Erythroblast (primary cell): ENCODE data around the gene GRIK5.

Experiments used
- GATA1 ChIP-seq: IDR thresholded peaks from 2 replicates; pipeline ENCODE4 v1.6.1; 2011; ENCODE audit warnings: low read depth, mild to moderate bottlenecking, control low read depth, low read length, moderate library complexity
- POLR2A ChIP-seq: IDR thresholded peaks from 2 replicates; pipeline ENCODE4 v1.6.1; 2011; ENCODE audit warnings: mild to moderate bottlenecking, low read length

GRCh38 chr19:41981724-41982123 lies 88.3 kb downstream of the GRIK5 start:
- TF ChIP-seq POLR2A (no peak), GATA1 (no peak)
